NCI-H2107 treated with DMSO at 0.1 percent for 48 hours (cell line): ENCODE measurements around the gene RLN3.

ENCODE experiments used
- DNase-seq: peaks from one replicate; lab custom pipeline; 2025; ENCODE audit not compliant: unreplicated experiment; lab: John Stamatoyannopoulos, UW

The RLN3 gene

GRCh38 chr19:14078411-14078810 lies 50.5 kb downstream of the RLN3 start:
- no peak for DNase-seq
